HepG2 (cell line): ENCODE data around the gene AHCY. TPM values are rescaled to one million over a fixed set of nuclear protein-coding genes. Genes with fewer than 3 reads are reported as not detected.

Experiments used
- ATF7-NPFF ChIP-seq: sonication (generic); formaldehyde crosslinking; IDR thresholded peaks from 2 replicates; pipeline ENCODE4 v1.8.1; 2023; ENCODE audit warnings: mild to moderate bottlenecking, low read depth, missing genetic modification reagents, moderate library complexity
- HCFC1 ChIP-seq: fragments of 150-350 bp; IDR thresholded peaks from 2 replicates; pipeline ENCODE4 v1.6.1; 2014; ENCODE audit warnings: low read depth, low read length
- HDAC1 ChIP-seq: sonication (generic); formaldehyde crosslinking; IDR thresholded peaks from 2 replicates; pipeline ENCODE4 v1.5.1; 2020; ENCODE audit warnings: mild to moderate bottlenecking, missing genetic modification reagents
- NBN ChIP-seq: fragments of 450-650 bp; conservative IDR thresholded peaks from 2 replicates; pipeline ENCODE4 v1.6.1; 2017
- NR2F2 ChIP-seq: IDR thresholded peaks from 2 replicates; pipeline ENCODE4 v1.6.1; 2012; ENCODE audit warnings: low read depth, inconsistent platforms, borderline replicate concordance
- RAD21 ChIP-seq: fragments of 450-650 bp; formaldehyde crosslinking; IDR thresholded peaks from 2 replicates; pipeline ENCODE4 v1.5.0; 2020; ENCODE audit warnings: mild to moderate bottlenecking
- ZNF407 ChIP-seq: sonication (generic); formaldehyde crosslinking; IDR thresholded peaks from one replicate; pipeline ENCODE4 v1.5.1; 2020; ENCODE audit warnings: mild to moderate bottlenecking, missing genetic modification reagents; ENCODE audit errors: not compliant biosample characterization
- ZNF616 ChIP-seq: sonication (generic); formaldehyde crosslinking; IDR thresholded peaks from 2 replicates; pipeline ENCODE4 v1.5.0; 2020; ENCODE audit warnings: low read depth, mild to moderate bottlenecking, missing genetic modification reagents
- ZNF780A ChIP-seq: sonication (generic); formaldehyde crosslinking; IDR thresholded peaks from 2 replicates; pipeline ENCODE4 v1.8.0; 2022; ENCODE audit warnings: mild to moderate bottlenecking, missing genetic modification reagents, moderate library complexity
- polyA plus RNA-seq, 8 experiments: library from polyadenylated mRNA; depleted of rRNA in 3 of 8; stranded (reverse) in 7 of 8; unstranded in 1 of 8; fragments of >200 nt; fragmentation: Illumina TruSeq in 4 of 8; extraction: Trizol in 4 of 8; gene quantifications; 2 replicates each; pipeline versions ENCODE4 v1.2.1 to v1.2.3, GENCODE V29; 2011 to 2016; ENCODE audit warnings: low read depth in 4 of 8, missing spikeins in 1 of 8, mixed read lengths in 1 of 8; ENCODE audit not compliant: insufficient read depth in 1 of 8
- total RNA-seq, 5 experiments: library from RNA; depleted of rRNA; stranded (reverse); fragments of >200 nt; fragmentation: Illumina TruSeq; extraction: Trizol; gene quantifications; 2 replicates each; pipeline ENCODE4 v1.2.3, GENCODE V29; 2016; ENCODE audit warnings: low read depth in 1 of 5
- TF ChIP-seq, protein P1 (sequence below): sonication (generic); formaldehyde crosslinking; IDR thresholded peaks from 2 replicates; pipeline ENCODE4 v1.8.0; 2022; ENCODE audit warnings: mild to moderate bottlenecking, missing genetic modification reagents, moderate library complexity
- TF ChIP-seq, protein P2 (sequence below): sonication (generic); formaldehyde crosslinking; IDR thresholded peaks from 2 replicates; pipeline ENCODE4 v1.5.0; 2020; ENCODE audit warnings: missing genetic modification reagents
- TF ChIP-seq, protein P3 (sequence below): sonication (generic); formaldehyde crosslinking; IDR thresholded peaks from 2 replicates; pipeline ENCODE4 v1.4.0; 2020; ENCODE audit warnings: low read depth, missing genetic modification reagents

AHCY gene
- total and polyA plus RNA-seq, 2 of the 13 experiments (the other 11 are each of a cell fraction or from before 2014, with no cell fraction given): 407 to 419 TPM

DNA sequence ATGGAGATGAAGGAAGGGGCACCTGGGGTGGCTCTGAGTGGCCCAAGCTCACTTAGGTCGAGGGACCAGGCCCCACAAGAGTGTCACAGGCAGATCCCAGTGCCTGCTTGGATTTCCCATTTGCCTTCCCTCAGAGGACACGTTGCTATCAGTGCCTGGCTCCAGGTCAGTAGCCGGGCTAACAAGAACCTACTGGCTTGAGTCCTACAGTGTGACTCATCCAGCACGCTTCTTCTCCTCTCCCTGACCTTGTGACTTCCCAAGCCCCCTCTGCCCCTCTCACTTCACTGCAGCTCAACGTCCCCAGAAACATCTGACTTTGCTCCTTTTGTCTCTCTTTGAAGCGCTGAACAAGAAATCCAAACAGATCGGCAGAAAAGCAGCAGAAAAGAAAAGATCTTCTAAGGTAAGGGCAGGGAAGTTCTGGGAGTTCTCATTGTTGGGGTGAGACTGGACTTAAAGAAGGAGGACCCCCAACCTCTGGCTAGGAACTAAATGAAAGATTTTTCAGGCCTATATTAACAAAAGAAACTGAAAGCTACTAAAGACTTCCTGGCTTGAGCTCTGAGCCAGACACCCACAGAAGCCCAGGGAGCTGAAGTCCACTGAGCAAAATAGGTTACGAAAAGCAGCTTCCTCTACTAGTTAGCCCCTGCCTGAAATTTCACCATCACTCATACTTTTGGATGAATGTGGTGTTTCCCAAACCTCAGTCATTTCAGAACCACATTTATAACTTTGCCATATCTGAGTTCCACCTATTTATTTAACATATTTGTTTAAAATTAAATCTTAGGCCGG, 40.5 kb downstream of the AHCY start (continued):
- no peak for TF ChIP-seq ZNF407 (CRISPR knock-in tag)
- no peak for TF ChIP-seq ATF7-NPFF (CRISPR knock-in tag)
- no peak for TF ChIP-seq NBN
- no peak for TF ChIP-seq HCFC1
- no peak for TF ChIP-seq RAD21 (CRISPR knock-in tag)
- TF ChIP-seq NR2F2: 0 out of 2 replicates have a peak, but pooled peaks have one; percentile 18
- TF ChIP-seq, protein P1, sequence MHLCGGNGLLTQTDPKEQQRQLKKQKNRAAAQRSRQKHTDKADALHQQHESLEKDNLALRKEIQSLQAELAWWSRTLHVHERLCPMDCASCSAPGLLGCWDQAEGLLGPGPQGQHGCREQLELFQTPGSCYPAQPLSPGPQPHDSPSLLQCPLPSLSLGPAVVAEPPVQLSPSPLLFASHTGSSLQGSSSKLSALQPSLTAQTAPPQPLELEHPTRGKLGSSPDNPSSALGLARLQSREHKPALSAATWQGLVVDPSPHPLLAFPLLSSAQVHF (CRISPR knock-in tag): no peak
- no peak for TF ChIP-seq HDAC1 (CRISPR knock-in tag)
- TF ChIP-seq ZNF616 (CRISPR knock-in tag): no peak
- TF ChIP-seq, protein P2, sequence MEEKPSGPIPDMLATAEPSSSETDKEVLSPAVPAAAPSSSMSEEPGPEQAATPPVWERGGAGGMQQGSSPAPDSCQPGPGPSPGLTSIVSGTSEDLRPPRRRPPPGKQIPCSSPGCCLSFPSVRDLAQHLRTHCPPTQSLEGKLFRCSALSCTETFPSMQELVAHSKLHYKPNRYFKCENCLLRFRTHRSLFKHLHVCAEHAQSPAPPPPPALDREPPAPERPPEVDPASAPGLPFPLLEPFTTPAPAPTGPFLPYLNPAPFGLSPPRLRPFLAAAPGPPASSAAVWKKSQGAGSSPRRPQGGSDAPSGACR (CRISPR knock-in tag): no peak
- TF ChIP-seq, protein P3, sequence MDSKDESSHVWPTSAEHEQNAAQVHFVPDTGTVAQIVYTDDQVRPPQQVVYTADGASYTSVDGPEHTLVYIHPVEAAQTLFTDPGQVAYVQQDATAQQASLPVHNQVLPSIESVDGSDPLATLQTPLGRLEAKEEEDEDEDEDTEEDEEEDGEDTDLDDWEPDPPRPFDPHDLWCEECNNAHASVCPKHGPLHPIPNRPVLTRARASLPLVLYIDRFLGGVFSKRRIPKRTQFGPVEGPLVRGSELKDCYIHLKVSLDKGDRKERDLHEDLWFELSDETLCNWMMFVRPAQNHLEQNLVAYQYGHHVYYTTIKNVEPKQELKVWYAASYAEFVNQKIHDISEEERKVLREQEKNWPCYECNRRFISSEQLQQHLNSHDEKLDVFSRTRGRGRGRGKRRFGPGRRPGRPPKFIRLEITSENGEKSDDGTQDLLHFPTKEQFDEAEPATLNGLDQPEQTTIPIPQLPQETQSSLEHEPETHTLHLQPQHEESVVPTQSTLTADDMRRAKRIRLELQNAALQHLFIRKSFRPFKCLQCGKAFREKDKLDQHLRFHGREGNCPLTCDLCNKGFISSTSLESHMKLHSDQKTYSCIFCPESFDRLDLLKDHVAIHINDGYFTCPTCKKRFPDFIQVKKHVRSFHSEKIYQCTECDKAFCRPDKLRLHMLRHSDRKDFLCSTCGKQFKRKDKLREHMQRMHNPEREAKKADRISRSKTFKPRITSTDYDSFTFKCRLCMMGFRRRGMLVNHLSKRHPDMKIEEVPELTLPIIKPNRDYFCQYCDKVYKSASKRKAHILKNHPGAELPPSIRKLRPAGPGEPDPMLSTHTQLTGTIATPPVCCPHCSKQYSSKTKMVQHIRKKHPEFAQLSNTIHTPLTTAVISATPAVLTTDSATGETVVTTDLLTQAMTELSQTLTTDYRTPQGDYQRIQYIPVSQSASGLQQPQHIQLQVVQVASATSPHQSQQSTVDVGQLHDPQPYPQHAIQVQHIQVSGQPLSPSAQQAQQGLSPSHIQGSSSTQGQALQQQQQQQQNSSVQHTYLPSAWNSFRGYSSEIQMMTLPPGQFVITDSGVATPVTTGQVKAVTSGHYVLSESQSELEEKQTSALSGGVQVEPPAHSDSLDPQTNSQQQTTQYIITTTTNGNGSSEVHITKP (CRISPR knock-in tag): no peak
- TF ChIP-seq ZNF780A (CRISPR knock-in tag): no peak
